Activated CD4-positive, alpha-beta T cell treated with anti-CD3 and anti-CD28 coated beads for 36 hours (primary cell): ENCODE results near the gene PDP2. TPM values are rescaled to one million over a fixed set of nuclear protein-coding genes. Genes with fewer than 3 reads are reported as not detected.
A peak's percentile ranks its signal among the peaks of the same experiment; 100 is the strongest.

Experiments
- ATAC-seq: fragments of 200-7000 bp; cut with Tn5 transposase; one replicate; pipeline ENCODE4 v1.10.0; 2021; ENCODE audit warnings: mild to moderate bottlenecking, moderate library complexity
- CTCF ChIA-PET: fragments of 350-600 bp; sonication (Branson Sonifier 250); formaldehyde crosslinking; loops from one replicate; lab custom pipeline; 2021; ENCODE audit warnings: antibody characterized with exemption; lab: Charles Lee
- POLR2A ChIA-PET: fragments of 350-600 bp; sonication (Branson Sonifier 250); formaldehyde crosslinking; loops from one replicate; lab custom pipeline; 2021; ENCODE audit warnings: antibody characterized with exemption, inconsistent platforms; lab: Charles Lee
- DNase-seq: peaks from one replicate; pipeline ENCODE4 v3.0.0-alpha.2; 2020
- H3K27ac Mint-ChIP-seq: one replicate; pipeline ENCODE4 v1.8.0; 2021; ENCODE audit warnings: mixed read lengths
- H3K27me3 Mint-ChIP-seq: one replicate; pipeline ENCODE4 v1.8.0; 2021; ENCODE audit warnings: mixed read lengths
- H3K36me3 Mint-ChIP-seq: one replicate; pipeline ENCODE4 v1.8.0; 2021; ENCODE audit warnings: low read depth, mixed read lengths
- H3K4me1 Mint-ChIP-seq: one replicate; pipeline ENCODE4 v1.8.0; 2021; ENCODE audit warnings: mixed read lengths
- H3K4me3 Mint-ChIP-seq: one replicate; pipeline ENCODE4 v1.8.0; 2021; ENCODE audit warnings: mild to moderate bottlenecking, moderate library complexity, mixed read lengths
- H3K9me3 Mint-ChIP-seq: one replicate; pipeline ENCODE4 v1.8.0; 2021; ENCODE audit warnings: low read depth, mixed read lengths
- intact Hi-C, 2 experiments: fragments of 100-400 bp; cut with DNase I in 1 of 2; cut with micrococcal nuclease in 1 of 2; formaldehyde crosslinking; loops; one replicate each; pipeline versions ENCODE4 v1.14.2 to v1.15.1; 2022 to 2024; cut with DNase I, micrococcal nuclease
- total RNA-seq, 2 experiments: library from RNA; stranded (reverse); gene quantifications; one replicate each; pipeline ENCODE4 v1.2.3, GENCODE V29; 2021

Gene PDP2
- total RNA-seq, 2 experiments from 2014 or later = 27.8 to 36.6 TPM

- ATAC-seq (no peak), DNase-seq (no peak)
- POLR2A ChIA-PET = no interaction called here
- intact Hi-C loops = no loop called here
- Mint-ChIP-seq H3K27ac (no peak overlapping the region), H3K4me3 (no peak overlapping the region), H3K36me3 (peaks cover 29% of the 10 kb centered on the region), H3K27me3 (no peaks in the 10 kb centered on the region), H3K9me3 (no peaks in the 10 kb centered on the region), H3K4me1 (peaks cover 48% of the 10 kb centered on the region)
- CTCF ChIA-PET = interaction anchor here (0.6 to 6.6 kb wide), 6 partner anchors 8 to 219 kb away, joined by 3 to 37 read pairs (median 5); partner anchors contain the start of gene NAE1
Measured at GRCh38 chr16:66882702-66883101, 2.4 kb downstream of the PDP2 start.

DNA sequence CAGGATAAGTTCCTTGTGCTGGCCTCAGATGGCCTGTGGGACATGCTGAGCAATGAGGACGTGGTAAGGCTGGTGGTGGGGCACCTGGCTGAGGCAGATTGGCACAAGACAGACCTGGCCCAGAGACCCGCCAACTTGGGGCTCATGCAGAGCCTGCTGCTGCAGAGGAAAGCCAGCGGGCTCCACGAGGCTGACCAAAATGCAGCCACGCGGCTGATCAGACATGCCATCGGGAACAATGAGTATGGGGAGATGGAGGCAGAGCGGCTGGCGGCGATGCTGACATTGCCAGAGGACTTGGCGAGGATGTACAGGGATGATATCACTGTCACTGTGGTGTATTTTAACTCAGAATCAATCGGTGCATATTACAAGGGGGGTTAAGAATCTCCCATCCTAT is 5.2 kb downstream of the PDP2 start:
- intact Hi-C loops = no loop called here
- Mint-ChIP-seq H3K4me1 (peaks cover 33% of the 10 kb centered on the region), H3K36me3 (peaks cover 32% of the 10 kb centered on the region), H3K27me3 (no peaks in the 10 kb centered on the region), H3K4me3 (no peak overlapping the region), H3K27ac (no peak overlapping the region), H3K9me3 (no peaks in the 10 kb centered on the region)
- POLR2A ChIA-PET = no interaction called here
- no peak for DNase-seq
- ATAC-seq = no peak
- CTCF ChIA-PET = interaction anchor here (0.7 to 1.7 kb wide), 3 partner anchors 18 to 55 kb away, joined by 3 to 5 read pairs (median 4); partner anchors contain the start of gene NAE1

DNA sequence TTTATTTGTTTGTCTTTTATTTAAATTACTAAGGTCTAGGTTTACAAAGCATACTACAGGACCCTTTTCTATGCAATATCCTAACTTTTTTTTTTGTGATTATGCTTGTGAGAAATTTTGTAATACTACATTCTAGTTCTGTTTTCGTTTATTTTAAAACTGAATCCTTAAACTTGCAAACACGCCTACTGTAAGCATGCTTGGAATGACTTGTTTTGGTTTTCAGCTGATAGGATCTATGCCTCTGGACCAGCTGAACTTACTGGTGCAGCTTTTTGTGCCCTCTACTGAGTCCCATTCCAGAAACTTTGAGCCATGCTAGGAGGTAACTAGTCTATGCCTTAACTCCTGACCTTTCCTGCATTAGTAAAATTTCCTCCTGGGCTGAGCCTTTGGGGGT is 6.0 kb downstream of the PDP2 start:
- no peak for ATAC-seq
- DNase-seq = no peak
- Mint-ChIP-seq H3K4me3 (no peak overlapping the region), H3K27me3 (no peaks in the 10 kb centered on the region), H3K27ac (no peak overlapping the region), H3K4me1 (peaks cover 33% of the 10 kb centered on the region), H3K9me3 (no peaks in the 10 kb centered on the region), H3K36me3 (peaks cover 32% of the 10 kb centered on the region)
- ChIA-PET CTCF (interaction anchor here (0.5 to 1.7 kb wide), 7 partner anchors 9 to 578 kb away, joined by 3 to 5 read pairs (median 4); partner anchors contain the start of gene NAE1), POLR2A (no interaction called here)
- intact Hi-C loops = no loop called here

GRCh38 chr16:66886914-66887313 is 6.6 kb downstream of the PDP2 start:
- Mint-ChIP-seq H3K27me3 (no peaks in the 10 kb centered on the region), H3K9me3 (no peaks in the 10 kb centered on the region), H3K4me3 (no peak overlapping the region), H3K27ac (no peak overlapping the region), H3K4me1 (peaks cover 29% of the 10 kb centered on the region), H3K36me3 (peaks cover 32% of the 10 kb centered on the region)
- intact Hi-C loops = no loop called here
- CTCF ChIA-PET = interaction anchor here (0.8 to 1.7 kb wide), 2 partner anchors 11 to 19 kb away, joined by 4 to 5 read pairs; no protein-coding TSS in a partner anchor
- DNase-seq (no peak), ATAC-seq (no peak)
- POLR2A ChIA-PET = no interaction called here

GRCh38 chr16:66888647-66889615 is 8.6 kb downstream of the PDP2 start:
- intact Hi-C loops = no loop called here
- Mint-ChIP-seq H3K4me1 (peaks cover 33% of the 10 kb centered on the region), H3K27ac (no peak overlapping the region), H3K4me3 (no peak overlapping the region), H3K36me3 (peaks cover 36% of the 10 kb centered on the region), H3K9me3 (no peaks in the 10 kb centered on the region), H3K27me3 (no peaks in the 10 kb centered on the region)
- ChIA-PET CTCF (interaction anchor here (0.6 to 2.7 kb wide), 3 partner anchors 8 to 58 kb away, joined by 3 to 15 read pairs (median 3); partner anchors contain the start of genes NAE1 and PDP2), POLR2A (no interaction called here)
- no peak for ATAC-seq
- no peak for DNase-seq

DNA sequence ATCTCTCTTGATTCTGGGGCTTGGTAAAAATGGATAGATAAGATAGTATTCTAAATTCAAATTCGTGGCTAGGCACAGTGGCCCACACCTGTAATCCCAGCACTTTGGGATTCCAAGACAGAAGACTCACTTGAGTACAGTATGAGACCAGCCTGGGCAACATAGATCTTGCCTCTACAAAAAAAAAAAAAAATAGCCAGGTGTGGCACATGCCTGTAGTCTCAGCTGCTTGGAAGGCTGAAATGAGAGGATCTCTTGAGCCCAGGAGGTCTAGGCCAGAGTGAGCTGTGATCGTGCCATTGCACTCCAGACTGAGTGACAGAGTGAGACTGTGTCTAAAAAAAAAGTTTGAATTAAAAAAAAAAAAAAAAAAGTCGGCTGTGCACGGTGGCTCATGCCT is 9.3 kb downstream of the PDP2 start:
- CTCF ChIA-PET = interaction anchor here (1.2 to 2.7 kb wide), 6 partner anchors 9 to 59 kb away, joined by 3 to 15 read pairs (median 4); partner anchors contain the start of genes NAE1 and PDP2
- no peaks in the 10 kb centered on the region for H3K27me3 Mint-ChIP-seq
- no peak for ATAC-seq
- POLR2A ChIA-PET = no interaction called here
- peaks cover 31% of the 10 kb centered on the region for H3K4me1 Mint-ChIP-seq
- peaks cover 30% of the 10 kb centered on the region for H3K36me3 Mint-ChIP-seq
- no peaks in the 10 kb centered on the region for H3K9me3 Mint-ChIP-seq
- no peak overlapping the region for H3K4me3 Mint-ChIP-seq
- intact Hi-C loops = no loop called here
- H3K27ac Mint-ChIP-seq = no peak overlapping the region
- DNase-seq = no peak

DNA sequence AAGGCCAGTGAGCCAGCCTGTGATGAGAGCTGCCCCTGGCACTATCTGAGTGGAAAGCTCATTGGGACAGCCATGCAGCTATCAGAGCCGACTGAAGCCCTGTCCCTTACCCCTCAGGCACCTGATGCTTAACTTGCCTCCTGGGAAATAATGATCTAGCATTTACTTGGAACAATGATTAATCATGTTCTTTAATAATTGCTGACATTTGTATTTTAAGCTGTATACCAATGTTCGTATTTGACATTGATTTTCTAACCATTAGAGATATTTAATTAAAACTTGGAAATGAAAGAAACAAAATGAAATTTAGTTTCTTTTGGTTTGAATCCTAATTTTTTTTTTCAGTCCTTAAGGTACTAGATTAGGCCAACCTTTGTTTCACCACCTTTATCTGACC is 10.5 kb downstream of the PDP2 start:
- ChIA-PET POLR2A (interaction anchor here (0.7 kb wide), 2 partner anchors 10 to 140 kb away, joined by 3 to 4 read pairs; no protein-coding TSS in a partner anchor), CTCF (interaction anchor here (0.6 to 2.7 kb wide), 10 partner anchors 8 to 63 kb away, joined by 3 to 15 read pairs (median 4); partner anchors contain the start of gene NAE1)
- no peak overlapping the region for H3K4me3 Mint-ChIP-seq
- H3K36me3 Mint-ChIP-seq = peaks cover 21% of the 10 kb centered on the region
- no peaks in the 10 kb centered on the region for H3K9me3 Mint-ChIP-seq
- intact Hi-C loops = no loop called here
- H3K27me3 Mint-ChIP-seq = no peaks in the 10 kb centered on the region
- DNase-seq = no peak
- ATAC-seq = no peak
- H3K27ac Mint-ChIP-seq = peak overlapping the region; percentile 18
- peaks cover 29% of the 10 kb centered on the region for H3K4me1 Mint-ChIP-seq

- Mint-ChIP-seq H3K27me3 (no peaks in the 10 kb centered on the region), H3K27ac (no peak overlapping the region), H3K4me1 (peaks cover 28% of the 10 kb centered on the region), H3K4me3 (no peak overlapping the region), H3K9me3 (no peaks in the 10 kb centered on the region), H3K36me3 (peaks cover 22% of the 10 kb centered on the region)
- CTCF ChIA-PET = interaction anchor here (0.7 to 2.7 kb wide), 6 partner anchors 22 to 62 kb away, joined by 3 to 15 read pairs (median 5); partner anchors contain the start of gene NAE1
- ATAC-seq (no peak), DNase-seq (no peak)
- POLR2A ChIA-PET = no interaction called here
- intact Hi-C loops = no loop called here
Measured at GRCh38 chr16:66891360-66891759, 11.0 kb downstream of the PDP2 start.

- H3K36me3 Mint-ChIP-seq = peaks cover 18% of the 10 kb centered on the region
- peaks cover 25% of the 10 kb centered on the region for H3K4me1 Mint-ChIP-seq
- ChIA-PET POLR2A (no interaction called here), CTCF (interaction anchor here (0.7 to 2.7 kb wide), 6 partner anchors 9 to 61 kb away, joined by 3 to 15 read pairs (median 4); partner anchors contain the start of gene NAE1)
- no peaks in the 10 kb centered on the region for H3K27me3 Mint-ChIP-seq
- H3K27ac Mint-ChIP-seq = no peak overlapping the region
- DNase-seq = no peak
- ATAC-seq = no peak
- no peaks in the 10 kb centered on the region for H3K9me3 Mint-ChIP-seq
- intact Hi-C loops = no loop called here
- no peak overlapping the region for H3K4me3 Mint-ChIP-seq
Measured at GRCh38 chr16:66891797-66892196, 11.5 kb downstream of the PDP2 start.

GRCh38 chr16:66894055-66894454 is 13.7 kb downstream of the PDP2 start:
- peaks cover 8% of the 10 kb centered on the region for H3K4me1 Mint-ChIP-seq
- POLR2A ChIA-PET = no interaction called here
- no peak overlapping the region for H3K27ac Mint-ChIP-seq
- no peaks in the 10 kb centered on the region for H3K9me3 Mint-ChIP-seq
- ATAC-seq (no peak), DNase-seq (no peak)
- no peak overlapping the region for H3K4me3 Mint-ChIP-seq
- H3K36me3 Mint-ChIP-seq = peaks cover 7% of the 10 kb centered on the region
- no peaks in the 10 kb centered on the region for H3K27me3 Mint-ChIP-seq
- intact Hi-C loops = loop anchor here (2.0 kb wide), 3 partner anchors 31 to 41 kb away; partner anchors contain the start of genes CES2 (in 1 of the 2), CIAO2B (in 1 of the 2) and RRAD (in 1 of the 2)
- CTCF ChIA-PET = interaction anchor here (0.6 to 2.8 kb wide), 6 partner anchors 10 to 290 kb away, joined by 3 to 19 read pairs (median 7); no protein-coding TSS in a partner anchor
